Measurements from ENCODE around the gene UQCRFS1.
"Not testable (repeated sequence)": the region's sequence is repeated elsewhere in the genome, so short reads cannot be mapped to it uniquely, and the experiment has no call there.

Gene UQCRFS1

DNA sequence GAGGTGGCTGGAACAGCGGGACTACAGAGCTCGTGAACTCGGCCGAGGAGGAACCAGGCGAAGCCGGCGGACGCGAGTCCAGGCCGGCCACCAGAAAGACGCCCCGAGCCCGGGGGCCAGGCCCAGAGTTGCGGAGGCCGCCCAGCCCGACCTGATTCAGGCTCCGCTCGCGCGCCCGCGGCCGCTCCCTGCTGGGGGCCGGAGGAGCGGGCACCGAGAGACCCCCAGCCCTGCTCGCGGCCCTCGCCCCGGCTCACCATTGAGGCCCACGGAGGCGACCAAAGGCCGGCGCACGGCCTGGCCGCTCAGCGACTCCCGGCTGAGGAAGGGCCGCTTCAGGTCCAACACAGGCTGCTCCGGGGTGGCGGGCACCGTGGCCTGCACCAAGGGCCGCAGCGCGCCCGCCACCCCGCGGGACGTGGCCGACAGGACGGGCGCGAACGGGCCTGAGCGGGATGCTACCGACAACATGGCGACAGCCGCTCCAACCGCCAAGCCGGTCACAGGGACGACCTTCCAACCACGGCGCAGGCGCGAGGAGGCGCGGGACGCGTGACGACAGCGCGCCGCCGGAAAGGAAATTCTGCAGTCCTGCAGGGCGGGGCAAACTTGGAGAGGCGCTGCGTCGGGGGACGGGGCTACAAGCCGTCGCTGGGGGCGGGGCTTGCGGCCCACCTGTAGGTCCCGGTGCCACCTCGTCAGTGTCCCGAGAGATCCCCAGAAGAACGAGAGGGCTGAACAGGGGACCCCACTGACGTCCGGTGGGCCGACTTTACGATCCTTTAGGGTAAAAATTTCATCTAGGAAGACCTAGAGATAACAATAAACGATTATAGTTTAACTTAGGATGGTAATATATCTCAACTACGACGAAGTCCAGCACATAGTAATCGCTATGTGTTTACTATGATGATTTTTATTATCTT is at the start of gene UQCRFS1:
TSS of gene UQCRFS1 (minus strand) at position 504 of the 926 bp plus-strand sequence. CDS start at position 471, 33 bp downstream.
- peak within 1 kb of the TSS; percentile 48 for H3K27ac ChIP-seq (ENCODE audit: low read depth, low read length)
- H3K36me3 ChIP-seq (ENCODE audit: control insufficient read depth in 1 of 2, insufficient read depth in 2 of 2, low read length in 2 of 2): no peaks in the 10 kb centered on the region
- H3K4me1 ChIP-seq (ENCODE audit: control insufficient read depth in 1 of 2, insufficient read depth in 2 of 2, low read length in 2 of 2): peaks cover 11 to 21% of the 10 kb centered on the region in 2 donors
- no peaks in the 10 kb centered on the region for H3K9me3 ChIP-seq (ENCODE audit: control insufficient read depth in 1 of 2, low read length in 2 of 2)
- H3K9ac ChIP-seq (ENCODE audit: low read depth in 1 of 2, low read length in 2 of 2): peak within 1 kb of the TSS; percentile 94 to 98
- peak within 1 kb of the TSS; percentile 82 to 93 for H3K4me3 ChIP-seq (ENCODE audit: low read depth in 1 of 2, low read length in 2 of 2)
- H3K27me3 ChIP-seq (ENCODE audit: control insufficient read depth in 1 of 2, insufficient read depth in 2 of 2, low read length in 2 of 2): no peaks in the 10 kb centered on the region

- Histone ChIP-seq H3K9me3 (ENCODE audit: control insufficient read depth in 1 of 2, low read length in 2 of 2) (no peaks in the 10 kb centered on the region), H3K4me3 (ENCODE audit: low read depth in 1 of 2, low read length in 2 of 2) (no peak overlapping the region), H3K4me1 (ENCODE audit: control insufficient read depth in 1 of 2, insufficient read depth in 2 of 2, low read length in 2 of 2) (no peaks in the 10 kb centered on the region), H3K36me3 (ENCODE audit: control insufficient read depth in 1 of 2, insufficient read depth in 2 of 2, low read length in 2 of 2) (no peaks in the 10 kb centered on the region), H3K9ac (ENCODE audit: low read depth in 1 of 2, low read length in 2 of 2) (no peak overlapping the region), H3K27me3 (ENCODE audit: control insufficient read depth in 1 of 2, insufficient read depth in 2 of 2, low read length in 2 of 2) (peaks cover 0 to 2% of the 10 kb centered on the region in 2 donors), H3K27ac (ENCODE audit: low read depth, low read length) (no peak overlapping the region)
Measured at GRCh38 chr19:29262085-29262484, 49.1 kb upstream of the UQCRFS1 start.

DNA sequence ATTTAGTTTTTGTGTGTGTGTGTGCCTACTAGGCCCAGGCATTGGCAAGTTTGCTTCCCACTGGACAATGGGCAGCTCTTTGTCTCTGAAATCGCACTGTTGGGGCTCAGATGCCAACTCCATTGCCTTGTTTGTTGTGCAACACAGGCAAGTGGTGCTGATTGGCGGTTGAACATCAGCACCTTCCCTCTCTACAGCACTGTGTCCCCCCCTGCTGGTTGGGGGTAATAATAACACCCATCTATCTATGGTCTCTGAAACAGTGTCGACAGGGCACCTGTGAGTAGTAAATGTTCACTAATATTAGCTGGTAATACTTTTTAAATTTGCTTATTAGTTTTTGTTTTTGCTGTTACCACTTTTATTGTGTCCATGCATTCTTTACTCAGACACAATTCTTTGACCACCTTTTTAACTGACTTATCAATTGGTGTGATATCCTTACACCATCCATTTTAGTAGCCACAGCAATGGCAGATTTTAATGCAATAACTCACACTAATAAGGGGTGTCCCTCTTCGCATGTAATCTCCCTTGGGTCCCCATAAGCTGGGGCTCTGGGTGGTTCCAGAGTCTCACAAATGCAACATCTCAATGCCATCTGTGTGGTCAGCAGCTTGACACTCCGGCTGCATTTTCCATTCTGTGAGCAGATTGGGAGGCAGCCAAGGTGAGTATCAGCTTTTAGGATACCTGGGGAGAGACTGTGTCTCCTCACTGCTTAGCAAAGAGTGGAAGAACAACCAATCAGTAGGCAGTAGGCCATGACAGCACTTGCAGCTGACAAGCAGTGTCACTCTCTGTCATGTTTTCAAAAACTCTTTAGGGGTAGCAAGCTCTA is 47.7 kb upstream of the UQCRFS1 start:
- H3K36me3 ChIP-seq (ENCODE audit: control insufficient read depth in 1 of 2, insufficient read depth in 2 of 2, low read length in 2 of 2): no peaks in the 10 kb centered on the region
- peaks cover 0 to 2% of the 10 kb centered on the region in 2 donors for H3K27me3 ChIP-seq (ENCODE audit: control insufficient read depth in 1 of 2, insufficient read depth in 2 of 2, low read length in 2 of 2)
- H3K27ac ChIP-seq (ENCODE audit: low read depth, low read length): no peak overlapping the region
- no peaks in the 10 kb centered on the region for H3K9me3 ChIP-seq (ENCODE audit: control insufficient read depth in 1 of 2, low read length in 2 of 2)
- no peaks in the 10 kb centered on the region for H3K4me1 ChIP-seq (ENCODE audit: control insufficient read depth in 1 of 2, insufficient read depth in 2 of 2, low read length in 2 of 2)
- no peak overlapping the region for H3K9ac ChIP-seq (ENCODE audit: low read depth in 1 of 2, low read length in 2 of 2)
- H3K4me3 ChIP-seq (ENCODE audit: low read depth in 1 of 2, low read length in 2 of 2): no peak overlapping the region

DNA sequence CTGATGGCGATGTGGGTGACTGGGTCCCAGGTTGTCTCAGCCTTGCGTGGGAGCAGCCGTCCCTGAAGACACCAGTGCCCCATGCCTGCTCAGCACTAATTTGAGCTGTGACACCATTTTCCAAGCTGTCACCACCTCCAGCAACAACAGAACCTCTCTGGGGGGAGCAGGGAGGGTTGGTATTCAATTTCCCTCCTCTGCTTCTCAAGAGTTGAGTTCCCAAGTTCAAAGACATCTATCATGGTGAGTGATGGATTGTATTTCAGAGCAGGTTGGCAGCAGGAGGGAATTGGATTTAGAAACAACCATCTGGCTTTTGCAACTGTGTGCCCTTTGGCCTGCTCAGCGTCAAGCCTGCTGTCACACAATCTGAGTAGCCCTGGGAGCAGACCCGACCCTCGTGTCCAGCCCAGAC is 46.9 kb upstream of the UQCRFS1 start:
- H3K36me3 ChIP-seq (ENCODE audit: control insufficient read depth in 1 of 2, insufficient read depth in 2 of 2, low read length in 2 of 2): no peaks in the 10 kb centered on the region
- H3K4me3 ChIP-seq (ENCODE audit: low read depth in 1 of 2, low read length in 2 of 2): no peak overlapping the region
- no peaks in the 10 kb centered on the region for H3K4me1 ChIP-seq (ENCODE audit: control insufficient read depth in 1 of 2, insufficient read depth in 2 of 2, low read length in 2 of 2)
- H3K9me3 ChIP-seq (ENCODE audit: control insufficient read depth in 1 of 2, low read length in 2 of 2): no peaks in the 10 kb centered on the region
- no peak overlapping the region for H3K27ac ChIP-seq (ENCODE audit: low read depth, low read length)
- no peak overlapping the region for H3K9ac ChIP-seq (ENCODE audit: low read depth in 1 of 2, low read length in 2 of 2)
- peaks cover 0 to 2% of the 10 kb centered on the region in 2 donors for H3K27me3 ChIP-seq (ENCODE audit: control insufficient read depth in 1 of 2, insufficient read depth in 2 of 2, low read length in 2 of 2)

DNA sequence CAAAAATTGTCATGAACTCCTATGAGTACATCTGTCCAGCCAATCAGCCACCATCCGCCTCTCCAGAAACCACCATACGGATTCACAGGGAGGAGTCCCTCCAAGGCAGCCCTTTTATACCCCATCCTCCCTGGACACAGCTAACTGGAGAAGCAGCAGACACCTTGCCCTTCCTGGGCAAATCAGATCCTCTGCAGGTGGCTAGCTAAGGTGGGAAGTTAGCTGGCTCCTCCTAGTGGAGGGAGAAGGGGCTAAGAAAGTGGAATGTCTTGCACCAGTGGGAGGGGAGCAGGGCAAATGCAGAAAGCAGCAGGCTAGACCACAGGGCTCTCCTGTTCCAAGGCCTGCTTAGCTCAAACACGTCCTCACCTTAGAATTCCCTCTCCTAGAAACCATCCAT is 46.2 kb upstream of the UQCRFS1 start:
- no peaks in the 10 kb centered on the region for H3K4me1 ChIP-seq (ENCODE audit: control insufficient read depth in 1 of 2, insufficient read depth in 2 of 2, low read length in 2 of 2)
- H3K27ac ChIP-seq (ENCODE audit: low read depth, low read length): no peak overlapping the region
- no peaks in the 10 kb centered on the region for H3K36me3 ChIP-seq (ENCODE audit: control insufficient read depth in 1 of 2, insufficient read depth in 2 of 2, low read length in 2 of 2)
- H3K4me3 ChIP-seq (ENCODE audit: low read depth in 1 of 2, low read length in 2 of 2): no peak overlapping the region
- no peaks in the 10 kb centered on the region for H3K27me3 ChIP-seq (ENCODE audit: control insufficient read depth in 1 of 2, insufficient read depth in 2 of 2, low read length in 2 of 2)
- H3K9ac ChIP-seq (ENCODE audit: low read depth in 1 of 2, low read length in 2 of 2): no peak overlapping the region
- H3K9me3 ChIP-seq (ENCODE audit: control insufficient read depth in 1 of 2, low read length in 2 of 2): no peaks in the 10 kb centered on the region

DNA sequence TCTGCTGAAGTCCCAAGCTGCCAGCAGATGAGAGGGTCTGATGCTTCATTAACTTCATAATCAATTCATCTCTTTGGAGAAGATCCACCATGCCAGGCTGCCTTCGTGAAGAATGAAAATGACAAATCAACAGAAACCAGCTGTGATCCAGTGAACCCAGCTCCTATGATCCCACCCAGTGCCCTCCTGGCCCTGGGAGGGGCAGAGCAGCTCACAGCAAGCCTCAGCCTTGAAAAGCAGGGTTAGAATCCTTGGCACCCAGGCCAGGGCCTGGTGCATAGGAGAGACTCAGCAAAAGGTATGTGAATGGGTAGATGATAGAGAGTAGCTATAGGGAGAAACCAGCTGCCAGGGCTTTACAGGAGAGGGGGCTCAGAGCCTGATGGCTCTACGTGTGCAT is 43.6 kb upstream of the UQCRFS1 start:
- no peak overlapping the region for H3K4me3 ChIP-seq (ENCODE audit: low read depth in 1 of 2, low read length in 2 of 2)
- H3K27ac ChIP-seq (ENCODE audit: low read depth, low read length): no peak overlapping the region
- no peaks in the 10 kb centered on the region for H3K36me3 ChIP-seq (ENCODE audit: control insufficient read depth in 1 of 2, insufficient read depth in 2 of 2, low read length in 2 of 2)
- no peaks in the 10 kb centered on the region for H3K9me3 ChIP-seq (ENCODE audit: control insufficient read depth in 1 of 2, low read length in 2 of 2)
- no peak overlapping the region for H3K9ac ChIP-seq (ENCODE audit: low read depth in 1 of 2, low read length in 2 of 2)
- no peaks in the 10 kb centered on the region for H3K4me1 ChIP-seq (ENCODE audit: control insufficient read depth in 1 of 2, insufficient read depth in 2 of 2, low read length in 2 of 2)
- H3K27me3 ChIP-seq (ENCODE audit: control insufficient read depth in 1 of 2, insufficient read depth in 2 of 2, low read length in 2 of 2): no peaks in the 10 kb centered on the region

DNA sequence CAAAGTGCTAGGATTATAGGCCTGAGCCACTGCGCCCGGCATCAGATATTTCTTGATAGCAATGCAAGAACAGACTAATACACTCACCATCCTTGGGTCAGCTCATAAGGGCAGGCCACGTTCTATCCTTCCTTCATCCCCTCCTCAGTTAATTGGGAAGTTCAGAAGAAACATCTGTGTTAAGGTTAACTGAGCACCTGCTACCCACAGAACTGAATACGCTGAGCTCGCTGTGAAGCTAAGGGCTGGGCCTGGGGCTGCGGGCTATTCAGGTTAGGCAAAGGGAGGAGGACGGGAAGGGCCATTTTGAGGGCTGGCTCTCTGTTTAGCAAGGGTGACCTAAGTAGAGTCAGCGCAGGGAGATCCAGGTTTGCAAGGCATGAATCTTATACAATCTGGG is 43.0 kb upstream of the UQCRFS1 start:
- Histone ChIP-seq H3K4me3 (ENCODE audit: low read depth in 1 of 2, low read length in 2 of 2) (no peak overlapping the region), H3K9me3 (ENCODE audit: control insufficient read depth in 1 of 2, low read length in 2 of 2) (no peaks in the 10 kb centered on the region), H3K27ac (ENCODE audit: low read depth, low read length) (no peak overlapping the region), H3K4me1 (ENCODE audit: control insufficient read depth in 1 of 2, insufficient read depth in 2 of 2, low read length in 2 of 2) (no peaks in the 10 kb centered on the region), H3K9ac (ENCODE audit: low read depth in 1 of 2, low read length in 2 of 2) (no peak overlapping the region), H3K27me3 (ENCODE audit: control insufficient read depth in 1 of 2, insufficient read depth in 2 of 2, low read length in 2 of 2) (no peaks in the 10 kb centered on the region), H3K36me3 (ENCODE audit: control insufficient read depth in 1 of 2, insufficient read depth in 2 of 2, low read length in 2 of 2) (no peaks in the 10 kb centered on the region)

DNA sequence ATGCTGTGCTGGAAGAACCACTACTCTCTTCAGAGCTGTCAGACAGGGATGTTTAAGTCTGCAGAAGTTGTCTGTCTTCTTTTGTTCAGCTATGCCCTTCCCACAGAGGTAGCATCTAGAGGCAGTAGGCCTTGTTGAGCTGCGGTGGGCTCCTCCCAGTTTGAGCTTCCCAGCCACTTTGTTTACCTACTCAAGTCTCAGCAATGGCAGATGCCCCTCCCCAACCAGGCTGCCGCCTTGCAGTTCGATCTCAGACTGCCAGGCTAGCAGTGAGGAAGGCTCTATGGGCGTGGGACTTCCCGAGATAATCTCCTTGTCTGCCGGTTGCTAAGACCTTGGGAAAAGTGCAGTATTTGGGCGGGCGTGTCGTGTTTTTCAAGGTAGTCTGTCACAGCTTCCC is 42.1 kb upstream of the UQCRFS1 start:
- Histone ChIP-seq H3K36me3 (ENCODE audit: control insufficient read depth in 1 of 2, insufficient read depth in 2 of 2, low read length in 2 of 2) (no peaks in the 10 kb centered on the region), H3K27ac (ENCODE audit: low read depth, low read length) (no peak overlapping the region), H3K27me3 (ENCODE audit: control insufficient read depth in 1 of 2, insufficient read depth in 2 of 2, low read length in 2 of 2) (no peaks in the 10 kb centered on the region), H3K4me1 (ENCODE audit: control insufficient read depth in 1 of 2, insufficient read depth in 2 of 2, low read length in 2 of 2) (no peaks in the 10 kb centered on the region), H3K9me3 (ENCODE audit: control insufficient read depth in 1 of 2, low read length in 2 of 2) (no peaks in the 10 kb centered on the region), H3K9ac (ENCODE audit: low read depth in 1 of 2, low read length in 2 of 2) (no peak overlapping the region), H3K4me3 (ENCODE audit: low read depth in 1 of 2, low read length in 2 of 2) (no peak overlapping the region)

DNA sequence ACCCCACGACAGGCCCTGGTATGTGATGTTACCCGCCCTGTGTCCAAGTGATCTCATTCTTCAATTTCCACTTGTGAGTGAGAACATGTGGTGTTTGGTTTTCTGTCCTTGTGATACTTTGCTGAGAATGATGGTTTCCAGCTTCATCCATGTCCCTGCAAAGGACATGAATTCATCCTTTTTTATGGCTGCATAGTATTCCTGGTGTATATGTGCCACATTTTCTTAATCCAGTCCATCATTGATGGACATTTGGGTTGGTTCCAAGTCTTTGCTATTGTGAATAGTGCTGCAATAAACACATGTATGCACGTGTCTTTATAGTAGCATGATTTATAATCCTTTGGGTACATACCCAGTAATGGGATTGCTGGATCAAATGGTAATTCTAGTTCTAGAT is 36.8 kb upstream of the UQCRFS1 start:
- H3K36me3 ChIP-seq (ENCODE audit: control insufficient read depth in 1 of 2, insufficient read depth in 2 of 2, low read length in 2 of 2); H3K27ac ChIP-seq (ENCODE audit: low read depth, low read length); H3K9me3 ChIP-seq (ENCODE audit: control insufficient read depth in 1 of 2, low read length in 2 of 2); H3K9ac ChIP-seq (ENCODE audit: low read depth in 1 of 2, low read length in 2 of 2); H3K4me1 ChIP-seq (ENCODE audit: control insufficient read depth in 1 of 2, insufficient read depth in 2 of 2, low read length in 2 of 2); H3K4me3 ChIP-seq (ENCODE audit: low read depth in 1 of 2, low read length in 2 of 2); H3K27me3 ChIP-seq (ENCODE audit: control insufficient read depth in 1 of 2, insufficient read depth in 2 of 2, low read length in 2 of 2): not testable (repeated sequence)

- Histone ChIP-seq H3K9me3 (ENCODE audit: control insufficient read depth in 1 of 2, low read length in 2 of 2) (no peaks in the 10 kb centered on the region), H3K9ac (ENCODE audit: low read depth in 1 of 2, low read length in 2 of 2) (no peak overlapping the region), H3K27me3 (ENCODE audit: control insufficient read depth in 1 of 2, insufficient read depth in 2 of 2, low read length in 2 of 2) (no peaks in the 10 kb centered on the region), H3K4me1 (ENCODE audit: control insufficient read depth in 1 of 2, insufficient read depth in 2 of 2, low read length in 2 of 2) (no peaks in the 10 kb centered on the region), H3K36me3 (ENCODE audit: control insufficient read depth in 1 of 2, insufficient read depth in 2 of 2, low read length in 2 of 2) (no peaks in the 10 kb centered on the region), H3K27ac (ENCODE audit: low read depth, low read length) (no peak overlapping the region), H3K4me3 (ENCODE audit: low read depth in 1 of 2, low read length in 2 of 2) (no peak overlapping the region)
Measured at GRCh38 chr19:29248332-29248844, 35.4 kb upstream of the UQCRFS1 start.

Data from duodenal mucosa (tissue), 2 donors.